Left ventricle myocardium superior (tissue), 1 donor: ENCODE data around the gene RBM3. TPM values are rescaled to one million over a fixed set of nuclear protein-coding genes. Genes with fewer than 3 reads are reported as not detected.

Source experiments
- ATAC-seq: fragments of 200-7000 bp; cut with Tn5 transposase; one replicate; pipeline ENCODE4 v1.9.1; 2020; ENCODE audit warnings: mild to moderate bottlenecking, moderate library complexity
- DNase-seq: peaks from one replicate; pipeline ENCODE4 v3.0.0-alpha.2; 2020
- intact Hi-C: fragments of 100-400 bp; cut with micrococcal nuclease; formaldehyde crosslinking; loops from one replicate; pipeline ENCODE4 v1.11.0; 2022
- total RNA-seq: library from RNA; stranded (reverse); fragmentation: NEBNext Ultra II Directional; extraction: Animal tissue kit (Norgen Biotek cat#: 25700); gene quantifications from one replicate; pipeline ENCODE4 v1.2.1, GENCODE V29; 2021
- donor health status: DM: no; HTN: yes; CAD: no; lungs with severe emphysema.

RBM3 gene
- total RNA-seq, 1 donor from 2014 or later = 103 TPM

GRCh38 chrX:48606091-48606490 is 31.8 kb downstream of the RBM3 start:
- ATAC-seq (no peak), DNase-seq (no peak)
- intact Hi-C loops = no loop called here

- ATAC-seq (no peak), DNase-seq (no peak)
- intact Hi-C loops = no loop called here
These were observed 37.4 kb downstream of the RBM3 start for GRCh38 chrX:48611703-48612102.

DNA sequence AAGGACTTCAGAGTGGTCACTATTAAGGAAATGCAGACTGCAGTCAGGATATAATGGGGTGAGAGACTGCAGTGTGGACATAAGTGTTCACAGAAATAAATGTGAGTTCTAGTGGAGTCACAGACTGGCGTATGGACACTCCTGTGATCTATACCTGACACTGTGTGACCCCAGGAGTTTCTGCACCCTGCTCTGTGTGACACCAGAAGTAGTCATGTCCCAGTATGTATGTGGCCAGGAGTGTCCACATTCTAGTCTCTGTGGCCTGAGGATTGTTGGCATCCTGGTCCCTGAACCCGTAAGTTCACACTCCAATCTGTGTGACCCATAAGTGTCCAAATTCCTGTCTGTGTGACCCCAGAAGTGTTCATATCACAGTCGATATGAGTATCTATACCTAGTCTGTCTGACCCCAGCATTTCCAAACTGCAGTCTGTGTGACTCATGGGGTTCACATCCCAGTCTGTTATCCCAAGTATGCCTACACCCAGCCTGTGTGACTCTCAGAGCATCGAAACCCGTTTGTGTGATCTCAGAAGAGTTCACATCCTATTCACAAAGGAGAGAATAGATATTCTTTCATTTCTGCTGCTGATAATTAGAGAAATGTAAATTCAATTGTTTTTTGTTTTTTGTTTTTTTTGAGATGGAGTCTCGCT is 39.3 kb downstream of the RBM3 start:
- no peak for DNase-seq
- ATAC-seq = no peak
- intact Hi-C loops = no loop called here

DNA sequence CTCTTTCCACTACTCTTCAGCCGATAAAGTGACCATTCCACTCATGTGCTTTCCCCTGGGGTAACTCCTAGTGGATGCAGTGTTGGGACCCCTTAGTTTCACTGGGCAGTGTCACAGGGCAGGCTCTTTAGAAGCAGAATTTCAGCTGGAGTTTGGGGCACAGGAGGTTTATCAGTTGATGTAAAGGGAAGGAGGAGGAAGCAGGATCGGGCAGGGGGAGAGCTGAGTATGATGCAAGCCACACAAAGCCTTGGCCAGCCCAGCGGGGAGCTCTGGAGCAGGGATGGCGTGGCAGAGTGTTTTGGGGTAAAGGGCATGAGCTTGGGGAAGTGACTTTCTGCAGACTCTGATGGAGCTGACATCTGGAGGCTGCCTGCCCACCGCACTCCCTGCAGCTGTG is 42.3 kb downstream of the RBM3 start:
- DNase-seq (no peak), ATAC-seq (no peak)
- intact Hi-C loops = no loop called here

GRCh38 chrX:48617542-48618340 is 43.5 kb downstream of the RBM3 start:
- intact Hi-C loops = no loop called here
- ATAC-seq (no peak), DNase-seq (no peak)

GRCh38 chrX:48626401-48627298 is 52.4 kb downstream of the RBM3 start:
- intact Hi-C loops = no loop called here
- DNase-seq (no peak), ATAC-seq (no peak)

Other genes with a start within 250 kb of the RBM3 start
- not detected for gene SSX3, start 217.8 kb upstream of the RBM3 start, total RNA-seq
- gene SSX4, start 190.9 kb upstream of the RBM3 start, total RNA-seq = not detected
- gene SSX4B, start 162.5 kb upstream of the RBM3 start, total RNA-seq = not detected
- gene SLC38A5, start 104.2 kb upstream of the RBM3 start, total RNA-seq = 0.50 TPM
- 15.1 TPM for gene FTSJ1, start 98.3 kb upstream of the RBM3 start, total RNA-seq
- 13.2 TPM for gene PORCN, start 65.5 kb upstream of the RBM3 start, total RNA-seq
- 55.4 TPM for gene EBP, start 52.7 kb upstream of the RBM3 start, total RNA-seq
- gene TBC1D25, start 34.8 kb upstream of the RBM3 start, total RNA-seq = 15.4 TPM
- 164 TPM for gene WDR13, start 23.0 kb downstream of the RBM3 start, total RNA-seq
- 2.6 TPM for gene WAS, start 109.3 kb downstream of the RBM3 start, total RNA-seq
- gene SUV39H1, start 122.2 kb downstream of the RBM3 start, total RNA-seq = 2.4 TPM
- gene GLOD5, start 187.3 kb downstream of the RBM3 start, total RNA-seq = not detected
- gene GATA1, start 212.1 kb downstream of the RBM3 start, total RNA-seq = not detected
- 44.4 TPM for gene HDAC6, start 227.6 kb downstream of the RBM3 start, total RNA-seq